OCI-LY3 (cell line): ENCODE measurements around the gene SLC26A6.

Experiments used
- H2AFZ ChIP-seq: fragments of 200-600, 300-600 bp; shearing (Covaris generic); 2 replicates; pipeline ENCODE4 v1.6.0; 2014; ENCODE audit warnings: antibody characterized with exemption, low read depth, low read length
- H3K27ac ChIP-seq: fragments of 200-600, 300-600 bp; sonication (generic); 2 replicates; pipeline ENCODE4 v1.5.1; 2014; ENCODE audit warnings: mild to moderate bottlenecking, low read length, moderate library complexity, mixed read lengths
- H3K27me3 ChIP-seq: fragments of 200-600, 300-600 bp; sonication (generic); 2 replicates; pipeline ENCODE4 v1.6.1; 2014; ENCODE audit warnings: low read depth, low read length, mixed read lengths
- H3K36me3 ChIP-seq: fragments of 200-600, 300-600 bp; sonication (generic); replicated peaks from 2 replicates; pipeline ENCODE3; 2014; ENCODE audit warnings: low read depth, low read length, mixed read lengths
- H3K4me1 ChIP-seq: fragments of 300-600, 200-600 bp; sonication (generic); 2 replicates; pipeline ENCODE4 v1.6.1; 2014; ENCODE audit warnings: low read length, mixed read lengths
- H3K4me2 ChIP-seq: fragments of 200-600, 300-600 bp; sonication (generic); 2 replicates; pipeline ENCODE4 v1.6.1; 2014; ENCODE audit warnings: low read length, mixed read lengths
- H3K4me3 ChIP-seq: fragments of 300-600, 200-600 bp; sonication (generic); 2 replicates; pipeline ENCODE4 v1.5.1; 2014; ENCODE audit warnings: antibody characterized with exemption, mild to moderate bottlenecking, low read length, moderate library complexity
- H3K79me2 ChIP-seq: fragments of 300-600, 200-600 bp; shearing (Covaris generic); 2 replicates; pipeline ENCODE4 v1.6.1; 2014; ENCODE audit warnings: mild to moderate bottlenecking, low read length, mixed read lengths
- H3K9ac ChIP-seq: fragments of 300-600, 200-600 bp; shearing (Covaris generic); 2 replicates; pipeline ENCODE4 v1.6.0; 2014; ENCODE audit warnings: mild to moderate bottlenecking, low read length, moderate library complexity
- H3K9me3 ChIP-seq: fragments of 200-600, 300-600 bp; shearing (Covaris generic); 2 replicates; pipeline ENCODE4 v1.6.1; 2014; ENCODE audit warnings: low read length, mixed read lengths; ENCODE audit not compliant: insufficient read depth
- H4K20me1 ChIP-seq: fragments of 200-600, 300-600 bp; sonication (generic); 2 replicates; pipeline ENCODE4 v1.6.1; 2016; ENCODE audit warnings: low read length, mixed read lengths; ENCODE audit not compliant: insufficient read depth
- EZH2phosphoT487 ChIP-seq: fragments of 200-600 bp; shearing (Covaris generic); IDR thresholded peaks from 2 replicates; pipeline ENCODE4 v1.6.1; 2018; ENCODE audit warnings: antibody characterized with exemption, mixed run types, low read depth
- TF ChIP-seq, protein P1 (sequence below): fragments of 200-600, 300-600 bp; sonication (generic); IDR thresholded peaks from 2 replicates; pipeline ENCODE4 v1.5.1; 2014; ENCODE audit warnings: antibody characterized with exemption, low read length, low read depth

The SLC26A6 gene

DNA sequence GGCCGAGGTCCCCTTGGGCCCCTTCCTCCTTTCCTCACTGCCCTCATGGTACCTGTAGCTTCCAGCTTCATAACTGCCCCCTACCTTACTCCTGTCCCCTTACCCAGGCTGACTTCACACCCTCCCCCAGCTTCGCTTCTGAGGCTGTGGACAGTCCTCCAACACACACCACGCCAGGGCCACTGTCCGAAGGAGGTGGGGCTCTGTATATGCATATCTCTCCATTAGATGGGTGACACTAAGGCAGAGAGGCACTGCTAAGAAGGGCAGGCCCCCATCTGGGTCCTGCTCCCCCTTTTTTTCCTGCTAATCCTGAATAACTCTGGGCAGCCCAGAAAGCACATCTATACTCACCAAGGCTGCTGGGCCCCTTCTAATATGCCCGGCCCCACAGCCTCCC, 39.1 kb downstream of the SLC26A6 start:
- Histone ChIP-seq H3K4me1 (no peaks in the 10 kb centered on the region), H3K4me2 (no peak overlapping the region), H3K27me3 (no peaks in the 10 kb centered on the region), H2AFZ (no peak overlapping the region), H3K79me2 (no peaks in the 10 kb centered on the region), H3K36me3 (peaks cover 23% of the 10 kb centered on the region), H4K20me1 (no peaks in the 10 kb centered on the region; the same call in 1 of the 2 replicates), H3K9ac (no peak overlapping the region), H3K9me3 (no peaks in the 10 kb centered on the region), H3K27ac (no peak overlapping the region), H3K4me3 (no peak overlapping the region)
- no peak for TF ChIP-seq EZH2phosphoT487

DNA sequence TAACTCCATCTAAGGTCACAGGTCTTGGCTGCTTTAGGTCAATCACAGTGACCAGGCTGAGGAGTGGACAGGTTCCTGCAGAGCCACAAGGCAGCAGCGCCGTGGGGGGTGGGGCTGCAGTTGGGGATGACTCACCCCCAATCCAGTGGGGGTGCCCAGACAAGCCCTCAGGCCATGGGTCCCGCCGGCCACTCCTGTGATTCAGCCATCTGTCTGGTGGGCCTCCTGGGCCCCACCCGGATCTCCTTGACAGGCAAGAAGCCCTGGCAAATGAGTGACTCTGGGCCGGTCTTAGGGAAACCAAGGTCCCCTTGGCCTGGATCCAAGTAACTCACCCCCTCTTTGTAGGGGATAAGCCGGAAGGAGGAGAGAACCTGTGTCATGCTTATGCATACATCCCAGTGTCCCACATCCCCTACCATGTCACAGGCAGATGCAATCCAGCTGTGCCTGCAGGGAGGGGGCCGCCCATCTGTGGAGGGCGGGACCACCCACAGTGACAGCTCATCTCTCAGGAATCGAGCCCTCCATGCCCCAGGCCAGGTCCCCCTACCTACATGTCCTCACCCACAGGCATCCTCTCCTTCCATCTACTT, 39.6 kb downstream of the SLC26A6 start:
- no peaks in the 10 kb centered on the region for H3K27me3 ChIP-seq
- H2AFZ ChIP-seq = no peak overlapping the region
- no peak overlapping the region for H3K9ac ChIP-seq
- peaks cover 17% of the 10 kb centered on the region for H3K36me3 ChIP-seq
- H4K20me1 ChIP-seq = no peaks in the 10 kb centered on the region; the same call in 1 of the 2 replicates
- TF ChIP-seq, protein P1, sequence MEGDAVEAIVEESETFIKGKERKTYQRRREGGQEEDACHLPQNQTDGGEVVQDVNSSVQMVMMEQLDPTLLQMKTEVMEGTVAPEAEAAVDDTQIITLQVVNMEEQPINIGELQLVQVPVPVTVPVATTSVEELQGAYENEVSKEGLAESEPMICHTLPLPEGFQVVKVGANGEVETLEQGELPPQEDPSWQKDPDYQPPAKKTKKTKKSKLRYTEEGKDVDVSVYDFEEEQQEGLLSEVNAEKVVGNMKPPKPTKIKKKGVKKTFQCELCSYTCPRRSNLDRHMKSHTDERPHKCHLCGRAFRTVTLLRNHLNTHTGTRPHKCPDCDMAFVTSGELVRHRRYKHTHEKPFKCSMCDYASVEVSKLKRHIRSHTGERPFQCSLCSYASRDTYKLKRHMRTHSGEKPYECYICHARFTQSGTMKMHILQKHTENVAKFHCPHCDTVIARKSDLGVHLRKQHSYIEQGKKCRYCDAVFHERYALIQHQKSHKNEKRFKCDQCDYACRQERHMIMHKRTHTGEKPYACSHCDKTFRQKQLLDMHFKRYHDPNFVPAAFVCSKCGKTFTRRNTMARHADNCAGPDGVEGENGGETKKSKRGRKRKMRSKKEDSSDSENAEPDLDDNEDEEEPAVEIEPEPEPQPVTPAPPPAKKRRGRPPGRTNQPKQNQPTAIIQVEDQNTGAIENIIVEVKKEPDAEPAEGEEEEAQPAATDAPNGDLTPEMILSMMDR = no peak
- no peak for TF ChIP-seq EZH2phosphoT487
- no peak overlapping the region for H3K27ac ChIP-seq
- no peak overlapping the region for H3K4me3 ChIP-seq
- H3K4me2 ChIP-seq = no peak overlapping the region
- H3K79me2 ChIP-seq = no peaks in the 10 kb centered on the region
- H3K4me1 ChIP-seq = no peaks in the 10 kb centered on the region
- H3K9me3 ChIP-seq = no peaks in the 10 kb centered on the region

DNA sequence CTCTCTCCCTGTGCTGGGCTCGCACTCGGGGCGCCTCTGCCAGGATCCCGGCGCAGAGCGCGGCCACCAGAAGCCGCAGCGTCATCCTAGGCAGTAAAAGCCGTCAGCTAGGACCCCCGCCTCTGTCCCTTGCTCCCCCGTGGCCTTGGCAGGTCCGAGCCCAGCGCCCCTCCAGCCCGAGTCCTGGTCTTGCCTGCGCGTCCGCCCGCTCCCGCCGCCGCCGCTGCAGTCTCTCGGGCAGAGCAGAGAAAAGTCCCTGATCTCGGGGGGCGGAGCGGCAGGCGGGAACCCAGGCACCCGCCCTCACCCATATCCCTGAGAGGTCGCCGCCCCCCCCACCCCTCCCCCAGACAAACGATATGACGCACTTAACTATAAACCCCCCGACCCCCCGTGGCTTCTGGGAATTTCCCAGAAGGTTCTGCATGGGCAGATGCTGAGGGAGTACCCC, 40.2 kb downstream of the SLC26A6 start, which contains the start of gene COL7A1:
Gene COL7A1, minus strand, starts transcription at position 255 of the 451 bp plus-strand sequence. Its CDS starts 170 bp downstream, at position 85.
- Histone ChIP-seq H4K20me1 (no peaks in the 10 kb centered on the region; the same call in 1 of the 2 replicates), H3K27me3 (no peaks in the 10 kb centered on the region), H3K4me1 (no peaks in the 10 kb centered on the region), H3K27ac (no peak within 1 kb of the TSS), H2AFZ (no peak within 1 kb of the TSS), H3K79me2 (no peaks in the 10 kb centered on the region), H3K9ac (no peak within 1 kb of the TSS), H3K4me3 (no peak within 1 kb of the TSS), H3K9me3 (no peaks in the 10 kb centered on the region), H3K4me2 (no peak within 1 kb of the TSS), H3K36me3 (peaks cover 16% of the 10 kb centered on the region)
- TF ChIP-seq EZH2phosphoT487 = no peak
- TF ChIP-seq, protein P1 = no peak

DNA sequence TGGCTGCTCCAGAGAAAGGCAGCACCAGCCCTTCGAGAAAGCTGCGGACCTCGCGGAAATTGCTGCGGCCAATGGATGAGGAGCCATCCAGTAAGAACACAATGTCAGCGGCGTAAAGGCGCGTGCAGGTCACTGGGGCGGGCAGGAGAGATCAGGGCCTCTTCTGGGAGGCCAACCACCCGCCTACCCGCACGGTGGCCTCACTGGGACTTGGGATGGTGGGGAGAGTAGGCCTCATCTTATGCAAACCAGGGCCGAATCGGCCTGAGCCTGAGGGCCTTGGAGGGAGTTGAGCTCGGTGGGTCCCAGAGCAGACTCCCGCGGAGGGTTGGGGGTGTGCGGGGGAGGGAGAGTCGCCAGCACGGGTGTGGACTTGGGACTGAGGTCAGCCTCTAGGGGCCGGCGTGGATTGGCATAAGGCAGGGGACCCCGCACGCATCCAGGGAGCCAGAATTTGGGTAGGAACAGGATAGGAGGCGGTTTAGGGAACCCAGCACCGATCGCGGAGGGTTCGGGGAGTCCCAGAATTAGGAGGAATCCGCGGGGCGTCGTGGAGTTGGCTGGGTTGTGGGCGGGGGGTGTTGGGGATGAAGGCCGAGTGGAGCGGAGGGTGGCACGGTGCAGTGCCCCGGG, 40.7 kb downstream of the SLC26A6 start:
- Histone ChIP-seq H3K9me3 (no peaks in the 10 kb centered on the region), H3K4me2 (no peak overlapping the region), H4K20me1 (no peaks in the 10 kb centered on the region; the same call in 1 of the 2 replicates), H3K4me1 (no peaks in the 10 kb centered on the region), H3K4me3 (no peak overlapping the region), H3K9ac (no peak overlapping the region), H3K36me3 (peaks cover 15% of the 10 kb centered on the region), H3K79me2 (no peaks in the 10 kb centered on the region), H2AFZ (no peak overlapping the region), H3K27me3 (no peaks in the 10 kb centered on the region), H3K27ac (no peak overlapping the region)
- TF ChIP-seq EZH2phosphoT487 = no peak
- TF ChIP-seq, protein P1 = no peak
